Measurements from ENCODE around the gene CPNE5. TPM values are rescaled to one million over a fixed set of nuclear protein-coding genes. Genes with fewer than 3 reads are reported as not detected.

The CPNE5 gene
- total RNA-seq, 1 donor from 2014 or later: 2.3 TPM

DNA sequence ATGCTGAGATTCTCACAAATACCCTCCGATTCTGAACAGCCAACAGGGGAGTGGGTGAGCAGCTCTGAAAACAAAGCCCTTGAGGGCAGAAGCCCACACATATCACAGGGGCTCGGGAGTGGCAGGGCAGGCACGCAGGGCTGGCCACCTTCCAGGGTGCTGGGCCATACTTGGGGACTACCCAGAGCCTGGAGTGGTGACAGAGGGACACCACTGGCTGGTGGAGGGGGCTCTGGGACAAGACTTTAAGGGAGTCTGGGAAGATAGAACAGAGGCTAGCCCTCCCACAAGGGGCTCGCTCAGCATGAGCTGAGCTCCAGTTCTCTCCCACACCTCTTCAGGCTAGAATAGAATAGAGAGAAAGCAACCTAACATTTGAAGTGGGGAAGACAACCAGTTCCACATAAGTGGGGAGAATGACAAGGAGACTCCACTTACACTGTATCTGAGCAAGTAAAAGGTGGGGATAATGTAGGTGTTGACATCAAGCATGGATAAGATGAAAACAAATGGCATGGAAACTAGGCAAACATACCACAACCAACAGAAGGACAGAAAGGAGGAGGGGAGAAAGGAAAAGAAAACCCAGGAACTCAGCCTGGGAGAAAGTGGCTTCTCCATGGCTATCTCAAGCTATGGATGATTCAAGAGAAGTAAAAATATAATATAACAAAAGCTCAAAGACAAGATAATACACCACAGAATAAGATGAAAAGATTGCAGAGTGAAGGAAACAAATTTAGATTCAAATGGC is 28.4 kb upstream of the CPNE5 start:
- no peak for ATAC-seq
- H3K4me3 ChIP-seq: no peak overlapping the region
- no peak for TF ChIP-seq CTCF (IDR thresholded peaks at IDR 0.05)
- H3K9me3 ChIP-seq: no peaks in the 10 kb centered on the region
- peaks cover 8% of the 10 kb centered on the region for H3K36me3 ChIP-seq
- intact Hi-C loops (cut with DNase I): no loop called here
- H3K27ac ChIP-seq: no peak overlapping the region
- no peaks in the 10 kb centered on the region for H3K4me1 ChIP-seq
- no peaks in the 10 kb centered on the region for H3K27me3 ChIP-seq
- no peak for DNase-seq

GRCh38 chr6:36865835-36866234 is 26.6 kb upstream of the CPNE5 start:
- Histone ChIP-seq H3K27me3 (no peaks in the 10 kb centered on the region), H3K4me3 (no peak overlapping the region), H3K36me3 (peaks cover 8% of the 10 kb centered on the region), H3K4me1 (no peaks in the 10 kb centered on the region), H3K27ac (no peak overlapping the region), H3K9me3 (no peaks in the 10 kb centered on the region)
- intact Hi-C loops (cut with DNase I): no loop called here
- DNase-seq (no peak), ATAC-seq (no peak)
- TF ChIP-seq CTCF (IDR thresholded peaks at IDR 0.05): no peak

GRCh38 chr6:36863670-36864540 is 24.7 kb upstream of the CPNE5 start:
- DNase-seq (no peak), ATAC-seq (no peak)
- TF ChIP-seq CTCF (IDR thresholded peaks at IDR 0.05): no peak
- intact Hi-C loops (cut with DNase I): no loop called here
- Histone ChIP-seq H3K27ac (no peak overlapping the region), H3K36me3 (peaks cover 5% of the 10 kb centered on the region), H3K4me1 (no peaks in the 10 kb centered on the region), H3K27me3 (no peaks in the 10 kb centered on the region), H3K9me3 (no peaks in the 10 kb centered on the region), H3K4me3 (no peak overlapping the region)

DNA sequence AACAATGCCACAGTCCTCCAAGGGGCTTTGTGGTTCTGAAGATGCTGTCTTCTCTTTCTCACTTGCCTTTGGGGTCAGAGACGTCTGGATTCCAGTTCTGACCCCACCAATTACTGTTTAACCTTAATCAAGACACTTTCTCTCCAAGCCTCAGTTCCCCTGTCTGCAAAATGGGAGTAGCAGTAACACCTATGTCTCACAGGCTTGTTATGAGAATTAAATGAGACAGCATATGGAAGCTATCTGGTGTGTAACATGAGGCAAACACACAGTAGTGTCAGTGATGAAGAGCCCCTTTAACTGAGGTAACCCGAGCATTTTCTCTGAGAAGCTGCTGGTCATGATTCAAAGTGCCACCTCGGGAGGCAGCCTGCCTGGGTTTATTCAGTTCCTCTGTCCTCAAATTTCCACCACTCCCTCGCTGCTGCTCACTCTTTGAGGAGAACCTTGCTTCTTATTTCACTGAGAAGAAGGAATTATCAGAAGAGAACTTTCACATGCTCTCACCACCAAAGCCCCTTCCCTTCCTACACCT is 23.7 kb upstream of the CPNE5 start:
- TF ChIP-seq CTCF (IDR thresholded peaks at IDR 0.05): no peak
- intact Hi-C loops (cut with DNase I): no loop called here
- Histone ChIP-seq H3K27me3 (no peaks in the 10 kb centered on the region), H3K27ac (no peak overlapping the region), H3K36me3 (no peaks in the 10 kb centered on the region), H3K9me3 (no peaks in the 10 kb centered on the region), H3K4me1 (no peaks in the 10 kb centered on the region), H3K4me3 (no peak overlapping the region)
- ATAC-seq: no peak
- DNase-seq: no peak

- intact Hi-C loops (cut with DNase I): no loop called here
- Histone ChIP-seq H3K9me3 (no peaks in the 10 kb centered on the region), H3K27me3 (no peaks in the 10 kb centered on the region), H3K36me3 (no peaks in the 10 kb centered on the region), H3K4me3 (no peak overlapping the region), H3K27ac (no peak overlapping the region), H3K4me1 (no peaks in the 10 kb centered on the region)
- ATAC-seq (no peak), DNase-seq (no peak)
- no peak for TF ChIP-seq CTCF (IDR thresholded peaks at IDR 0.05)
Observed at GRCh38 chr6:36862164-36862847, 23.1 kb upstream of the CPNE5 start.
